ENCODE results near the gene MTG2. TPM values are rescaled to one million over a fixed set of nuclear protein-coding genes. Genes with fewer than 3 reads are reported as not detected.

MTG2 gene
- total and polyA plus RNA-seq, 7 donors: 25.0 to 56.5 (median 40.4) TPM

GRCh38 chr20:62159052-62159451 lies 23.8 kb upstream of the MTG2 start:
- no peaks in the 10 kb centered on the region for H3K27me3 ChIP-seq (ENCODE audit: insufficient read depth in 3 of 3, low read length in 2 of 3)
- no peak overlapping the region for H3K4me3 ChIP-seq
- H3K9me3 ChIP-seq: no peaks in the 10 kb centered on the region
- intact Hi-C loops (cut with DNase I): no loop called here
- WGBS, 3 donors: 80 to 84% (median 83%) methylated on average over 11 of the region's 11 CpGs
- ATAC-seq: no peak
- H3K27ac ChIP-seq: peak overlapping the region; percentile 13
- no peak for DNase-seq
- TF ChIP-seq CTCF (IDR thresholded peaks at IDR 0.05): no peak
- H3K4me1 ChIP-seq: peaks cover 8% of the 10 kb centered on the region
- H3K36me3 ChIP-seq (ENCODE audit: insufficient read depth in 1 of 2, low read depth in 1 of 2): peaks cover 3 to 46% of the 10 kb centered on the region in 2 donors

- H3K36me3 ChIP-seq (ENCODE audit: insufficient read depth in 1 of 2, low read depth in 1 of 2): peaks cover 3 to 46% of the 10 kb centered on the region in 2 donors
- H3K4me3 ChIP-seq: no peak overlapping the region
- no peaks in the 10 kb centered on the region for H3K27me3 ChIP-seq (ENCODE audit: insufficient read depth in 3 of 3, low read length in 2 of 3)
- peak; percentile 69 to 82 (median 78) for ATAC-seq
- TF ChIP-seq CTCF (IDR thresholded peaks at IDR 0.05): no peak
- H3K27ac ChIP-seq: peak overlapping the region; percentile 13
- peaks cover 8% of the 10 kb centered on the region for H3K4me1 ChIP-seq
- no peak for DNase-seq
- H3K9me3 ChIP-seq: no peaks in the 10 kb centered on the region
- 59 to 88% (median 60%) methylated on average over 14 of the region's 14 CpGs for WGBS, 3 donors
- intact Hi-C loops (cut with DNase I): no loop called here
These were observed 23.0 kb upstream of the MTG2 start for GRCh38 chr20:62159839-62160238.

GRCh38 chr20:62160253-62160652 lies 22.6 kb upstream of the MTG2 start:
- H3K27me3 ChIP-seq (ENCODE audit: insufficient read depth in 3 of 3, low read length in 2 of 3): no peaks in the 10 kb centered on the region
- intact Hi-C loops (cut with DNase I): no loop called here
- H3K4me3 ChIP-seq: no peak overlapping the region
- no peak for TF ChIP-seq CTCF (IDR thresholded peaks at IDR 0.05)
- no peaks in the 10 kb centered on the region for H3K9me3 ChIP-seq
- H3K27ac ChIP-seq: no peak overlapping the region
- H3K36me3 ChIP-seq (ENCODE audit: insufficient read depth in 1 of 2, low read depth in 1 of 2): peaks cover 5 to 49% of the 10 kb centered on the region in 2 donors
- DNase-seq: no peak
- no peak for ATAC-seq
- WGBS, 3 donors: 95% methylated on average over 9 of the region's 9 CpGs
- peaks cover 8% of the 10 kb centered on the region for H3K4me1 ChIP-seq

GRCh38 chr20:62160876-62161275 lies 22.0 kb upstream of the MTG2 start:
- peaks cover 5 to 55% of the 10 kb centered on the region in 2 donors for H3K36me3 ChIP-seq (ENCODE audit: insufficient read depth in 1 of 2, low read depth in 1 of 2)
- no peaks in the 10 kb centered on the region for H3K27me3 ChIP-seq (ENCODE audit: insufficient read depth in 3 of 3, low read length in 2 of 3)
- TF ChIP-seq CTCF (IDR thresholded peaks at IDR 0.05): no peak
- 85 to 92% (median 90%) methylated on average over 16 to 17 of the region's 17 CpGs for WGBS, 3 donors
- no peak for ATAC-seq
- intact Hi-C loops (cut with DNase I): no loop called here
- H3K9me3 ChIP-seq: no peaks in the 10 kb centered on the region
- no peak for DNase-seq
- H3K4me3 ChIP-seq: no peak overlapping the region
- no peak overlapping the region for H3K27ac ChIP-seq
- peaks cover 8% of the 10 kb centered on the region for H3K4me1 ChIP-seq

- Histone ChIP-seq H3K27ac (no peak overlapping the region), H3K4me3 (no peak overlapping the region), H3K36me3 (ENCODE audit: insufficient read depth in 1 of 2, low read depth in 1 of 2) (peaks cover 7 to 60% of the 10 kb centered on the region in 2 donors), H3K27me3 (ENCODE audit: insufficient read depth in 3 of 3, low read length in 2 of 3) (no peaks in the 10 kb centered on the region), H3K4me1 (peaks cover 9% of the 10 kb centered on the region), H3K9me3 (no peaks in the 10 kb centered on the region)
- DNase-seq: no peak
- 73 to 84% (median 77%) methylated on average over 16 to 17 of the region's 17 CpGs for WGBS, 3 donors
- ATAC-seq: no peak
- no peak for TF ChIP-seq CTCF (IDR thresholded peaks at IDR 0.05)
- intact Hi-C loops (cut with DNase I): no loop called here
These were observed 21.5 kb upstream of the MTG2 start for GRCh38 chr20:62161347-62161746.

Data from psoas muscle (tissue), 8 donors.